HG03108 (cell line): ENCODE results near the gene LCN6.

Source experiments
- ATAC-seq: cut with Tn5 transposase; IDR thresholded peaks from one replicate; pipeline ENCODE4 v1.9.1; 2021; ENCODE audit warnings: moderate library complexity; ENCODE audit not compliant: unreplicated experiment

Gene LCN6

GRCh38 chr9:136745389-136746154 is 2.8 kb downstream of the LCN6 start:
- no peak for ATAC-seq

DNA sequence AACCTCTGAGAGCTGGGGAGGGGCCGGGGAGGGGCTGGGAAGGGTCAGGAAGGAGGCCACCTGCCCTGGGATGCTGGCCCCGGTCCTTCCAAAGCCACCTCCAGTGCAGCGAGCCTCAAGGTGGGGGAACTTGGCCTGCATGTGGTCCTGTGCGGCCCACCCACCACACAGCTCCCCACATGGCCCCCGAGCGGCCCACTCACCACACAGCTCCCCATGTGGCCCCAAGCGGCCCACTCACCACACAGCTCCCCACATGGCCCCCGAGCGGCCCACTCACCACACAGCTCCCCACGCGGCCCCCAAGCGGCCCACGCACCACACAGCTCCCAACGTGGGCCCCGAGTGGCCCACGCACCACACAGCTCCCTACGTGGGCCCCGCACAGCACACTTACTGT is 3.6 kb downstream of the LCN6 start:
- no peak for ATAC-seq

GRCh38 chr9:136743639-136744211 is 4.6 kb downstream of the LCN6 start:
- no peak for ATAC-seq

DNA sequence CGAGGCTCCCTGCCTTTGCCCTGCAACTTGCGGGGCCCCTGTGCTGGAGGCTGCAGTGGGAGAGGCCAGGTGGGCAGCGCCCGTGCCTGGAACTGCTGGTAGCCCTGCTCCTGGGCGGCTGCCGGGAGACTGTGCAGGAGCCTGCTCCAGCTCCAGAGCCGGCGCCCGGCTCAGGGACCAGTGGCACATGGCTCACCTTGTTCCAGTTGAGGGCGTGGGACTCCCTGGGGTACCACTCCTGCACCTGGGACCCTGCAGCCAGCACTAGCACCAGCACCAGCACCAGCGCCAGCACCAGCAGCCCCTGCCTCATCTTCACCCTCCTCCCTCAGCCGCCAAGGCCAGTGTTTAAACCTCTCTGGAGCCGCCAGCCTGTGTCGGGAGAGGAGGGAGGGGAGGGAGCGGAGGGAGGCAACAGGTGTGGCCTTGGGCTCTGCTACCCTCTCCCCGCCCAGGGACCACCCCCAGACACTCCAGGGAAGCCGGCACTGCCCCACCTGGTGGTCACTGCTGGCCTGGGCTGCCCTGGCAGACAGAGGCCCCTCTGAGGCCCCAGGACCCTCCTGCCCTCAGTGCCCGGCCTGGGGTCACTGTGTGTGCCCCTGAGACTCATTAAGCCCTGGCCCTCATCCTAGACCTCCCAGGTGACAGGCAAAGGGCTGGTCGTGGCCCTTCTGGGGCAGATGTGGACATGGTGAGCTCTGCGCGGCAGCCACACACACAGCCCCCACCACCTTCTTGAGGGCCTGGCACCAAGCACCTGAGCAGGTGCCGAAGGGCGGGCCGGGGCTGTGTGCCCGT is 5.5 kb downstream of the LCN6 start, which contains the start of gene LCN10:
Gene LCN10, minus strand, starts transcription at position 350 of the 801 bp plus-strand sequence. Its CDS starts 37 bp downstream, at position 313.
- ATAC-seq = no peak

GRCh38 chr9:136741883-136742571 is 6.3 kb downstream of the LCN6 start:
- ATAC-seq = peak; percentile 53

GRCh38 chr9:136740971-136741882 is 7.1 kb downstream of the LCN6 start:
- no peak for ATAC-seq

- ATAC-seq = no peak
Observed at GRCh38 chr9:136740491-136740890, 7.8 kb downstream of the LCN6 start.

DNA sequence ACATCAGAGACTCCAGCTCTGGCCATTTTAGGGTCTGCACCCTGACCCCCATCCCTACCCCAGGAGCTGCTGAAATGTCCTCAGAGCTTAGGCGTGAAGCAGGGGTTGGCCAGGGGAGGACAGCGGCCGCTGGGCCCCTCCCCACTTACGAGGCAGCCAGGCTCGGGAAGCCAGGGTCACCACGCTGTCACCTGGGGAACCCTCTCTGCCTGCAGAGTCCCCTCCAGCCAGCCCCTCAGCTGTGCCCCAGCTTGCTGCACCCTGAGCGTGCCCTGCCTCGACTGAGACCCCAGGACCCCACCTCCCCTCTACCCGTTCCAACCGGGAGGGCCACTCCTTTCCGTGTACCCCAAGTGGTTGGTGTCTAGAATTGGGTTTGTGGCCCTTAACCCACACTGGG is 8.3 kb downstream of the LCN6 start:
- no peak for ATAC-seq

- no peak for ATAC-seq
Observed at GRCh38 chr9:136739509-136739908, 8.8 kb downstream of the LCN6 start.

- ATAC-seq = no peak
Observed at GRCh38 chr9:136738960-136739359, 9.4 kb downstream of the LCN6 start.

- ATAC-seq = no peak
Observed at GRCh38 chr9:136735812-136736480, 12.4 kb downstream of the LCN6 start.

DNA sequence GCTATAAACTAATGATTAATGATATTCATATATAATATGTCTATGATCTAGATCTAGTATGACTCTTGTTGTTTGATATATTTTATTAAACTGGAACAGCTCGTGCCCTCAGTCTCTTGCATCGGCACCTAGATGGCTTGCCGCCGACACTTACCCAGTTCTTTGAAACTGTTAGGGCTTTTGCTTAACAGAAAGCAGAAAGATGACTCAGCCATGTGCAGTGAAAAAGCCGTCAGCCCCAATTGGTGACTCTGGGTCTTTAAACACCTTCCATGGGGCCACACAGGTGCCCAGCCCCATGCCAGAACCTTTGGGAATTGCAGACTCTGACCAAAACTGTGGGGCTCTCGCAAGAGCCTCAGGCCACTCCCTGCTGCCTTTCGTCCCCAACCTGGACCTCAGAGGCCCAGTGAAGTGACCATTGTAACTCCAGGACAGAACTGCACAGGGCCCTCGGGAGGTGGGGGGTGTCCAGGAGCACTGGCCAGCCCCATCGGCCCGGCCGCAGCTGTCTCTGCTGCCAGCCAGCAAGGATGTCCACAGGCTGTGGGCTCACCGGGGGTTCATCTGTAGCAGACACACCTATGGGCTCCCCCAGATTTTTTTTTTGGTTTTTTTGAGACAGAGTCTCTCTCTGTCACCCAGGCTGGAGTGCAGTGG is 13.4 kb downstream of the LCN6 start:
- ATAC-seq = no peak

- no peak for ATAC-seq
Observed at GRCh38 chr9:136733611-136734010, 14.7 kb downstream of the LCN6 start.

DNA sequence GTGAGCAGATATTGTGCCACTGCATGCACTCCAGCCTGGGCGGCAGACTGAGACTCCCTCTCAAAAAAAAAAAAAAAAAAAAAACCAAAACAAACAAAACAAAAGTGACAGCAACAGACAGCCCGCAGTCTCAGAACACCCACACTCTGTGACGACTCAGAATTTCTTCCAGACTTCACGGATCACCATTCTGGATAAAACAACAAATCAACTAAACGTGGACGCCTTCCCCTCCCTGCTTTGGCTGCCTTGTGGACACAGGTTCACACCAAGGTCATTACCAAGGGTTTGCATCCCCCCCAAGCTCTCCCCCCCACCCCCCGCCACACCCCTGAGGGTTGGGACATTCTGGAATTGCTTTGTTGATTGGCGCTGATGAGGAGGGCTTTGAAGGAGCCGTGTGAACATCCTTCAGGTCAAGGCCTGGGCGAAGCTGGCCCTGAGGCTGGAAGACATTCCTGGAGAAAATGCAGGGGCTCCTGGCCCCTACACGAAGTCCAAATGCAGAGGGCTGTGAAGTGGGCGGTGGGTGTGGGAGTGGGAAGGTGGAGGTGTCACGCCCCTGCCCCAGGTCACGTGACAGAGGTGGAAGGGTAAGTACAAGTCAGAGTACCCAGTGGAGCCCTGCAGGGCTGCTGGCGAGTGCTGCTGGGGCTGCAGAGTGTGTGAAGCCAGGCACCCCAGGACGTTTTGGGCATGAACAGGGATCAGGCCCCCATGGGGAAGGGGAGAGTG is 15.7 kb downstream of the LCN6 start:
- no peak for ATAC-seq

GRCh38 chr9:136729926-136730325 is 18.4 kb downstream of the LCN6 start:
- ATAC-seq = no peak

GRCh38 chr9:136729144-136729543 is 19.2 kb downstream of the LCN6 start:
- no peak for ATAC-seq

DNA sequence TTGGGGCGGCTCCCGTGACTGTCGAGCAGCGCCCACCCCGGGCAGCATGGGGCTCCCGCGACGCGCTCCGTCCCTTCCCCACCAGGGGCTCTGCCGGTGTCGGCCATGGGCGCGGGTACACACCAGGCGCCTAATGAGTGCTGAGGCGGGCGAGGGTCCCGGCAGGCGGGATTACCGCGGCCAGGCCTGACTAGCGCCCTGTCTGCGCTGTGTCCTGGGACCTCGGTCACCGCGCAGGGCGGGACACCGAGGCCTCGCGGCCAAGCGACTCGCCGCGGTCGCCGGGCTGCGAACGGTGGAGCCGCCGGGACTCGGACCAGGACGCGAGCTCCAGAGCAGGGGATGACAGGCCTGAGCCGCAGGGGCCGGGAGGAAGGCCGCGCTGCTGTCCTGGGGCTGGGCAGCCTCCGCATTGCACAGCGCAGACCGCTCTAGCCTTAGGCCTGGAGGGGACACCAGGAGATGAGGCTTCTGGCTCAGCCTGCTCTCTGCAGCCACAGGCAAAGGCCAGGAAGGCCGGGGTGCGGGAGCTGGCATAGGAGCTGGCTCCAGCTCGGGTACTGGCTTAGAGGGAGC is 19.7 kb downstream of the LCN6 start:
- ATAC-seq = peak; percentile 25

DNA sequence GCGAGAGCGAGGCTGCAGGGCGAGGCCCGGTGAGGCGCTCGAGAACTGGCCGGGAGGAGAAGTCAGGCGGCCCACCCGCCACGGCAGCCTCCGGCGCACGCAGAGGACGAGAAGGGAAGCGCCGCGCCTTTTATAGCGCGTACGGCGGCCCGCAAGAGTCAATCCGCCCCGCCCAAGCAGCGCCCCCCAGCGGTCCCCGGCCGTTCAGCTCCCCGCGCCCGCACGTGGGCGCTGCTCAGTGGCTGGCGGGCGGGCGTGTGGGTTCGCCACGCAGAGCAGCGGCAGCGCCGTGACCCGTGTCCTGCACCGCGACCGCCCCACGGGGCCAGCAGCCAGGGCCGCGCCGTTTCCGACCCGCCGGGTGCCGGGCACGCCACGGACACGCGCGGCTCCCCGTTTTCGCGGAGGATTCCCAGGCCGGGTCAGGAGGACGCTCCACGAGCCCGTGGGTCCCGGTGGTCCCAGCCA is 20.2 kb downstream of the LCN6 start:
- peak; percentile 59 for ATAC-seq
